H1 (cell line): ENCODE results near the gene CDK4. TPM values are rescaled to one million over a fixed set of nuclear protein-coding genes. Genes with fewer than 3 reads are reported as not detected.

Experiments
- CHD7 ChIP-seq: fragments of 300-600 bp; sonication (generic); IDR thresholded peaks from 2 replicates; pipeline ENCODE4 v1.7.1; 2012; ENCODE audit warnings: low read length, moderate library complexity, mild to moderate bottlenecking, inconsistent platforms; ENCODE audit not compliant: insufficient replicate concordance
- GTF2F1 ChIP-seq: IDR thresholded peaks from 2 replicates; pipeline ENCODE4 v1.6.1; 2012; ENCODE audit warnings: low read depth, low read length, improper control_type of control experiment, borderline replicate concordance
- MAFK ChIP-seq: IDR thresholded peaks from 2 replicates; pipeline ENCODE4 v1.6.1; 2012; ENCODE audit warnings: low read depth, mild to moderate bottlenecking, improper control_type of control experiment, low read length
- POU5F1 ChIP-seq: IDR thresholded peaks from 2 replicates; pipeline ENCODE4 v1.6.1; 2011; ENCODE audit warnings: low read depth, mild to moderate bottlenecking, low read length, moderate library complexity
- TCF12 ChIP-seq: IDR thresholded peaks from 2 replicates; pipeline ENCODE4 v1.6.1; 2011; ENCODE audit warnings: low read depth, mild to moderate bottlenecking, low read length
- ZNF274 ChIP-seq: IDR thresholded peaks from 2 replicates; pipeline ENCODE4 v1.7.0; 2012; ENCODE audit warnings: low read length, borderline replicate concordance; ENCODE audit errors: extremely low read depth
- polyA plus RNA-seq, 7 experiments: library from polyadenylated mRNA; depleted of rRNA in 3 of 7; stranded (reverse) in 5 of 7; unstranded in 2 of 7; fragments of >200 nt in 5 of 7; fragments of 200-250 nt in 2 of 7; gene quantifications; 1 replicate in 5 of 7; 2 replicates in 1 of 7; 4 replicates in 1 of 7; pipeline versions ENCODE4 v1.2.1 to v1.2.3, GENCODE V29; 2011 to 2013; ENCODE audit warnings: missing spikeins in 2 of 7, mixed read lengths in 2 of 7
- total RNA-seq: library from RNA; stranded (reverse); fragmentation: NEBNext Ultra II Directional; extraction: Animal tissue kit (Norgen Biotek cat#: 25700); gene quantifications from 2 replicates; pipeline ENCODE4 v1.2.1, GENCODE V29; 2021

The CDK4 gene
- total and polyA plus RNA-seq, 2 of the 8 experiments (the other 6 are each of a cell fraction or from before 2014, with no cell fraction given): 174 to 368 TPM

- TF ChIP-seq CHD7 (no peak), GTF2F1 (no peak), MAFK (no peak), TCF12 (no peak), POU5F1 (no peak), ZNF274 (no peak)
These were observed 18.6 kb upstream of the CDK4 start (continued) for GRCh38 chr12:57770734-57771133.
